Ovary (tissue), 9 donors: ENCODE results near the gene NEDD4L. TPM values are rescaled to one million over a fixed set of nuclear protein-coding genes. Genes with fewer than 3 reads are reported as not detected.

Experiments used
- DNase-seq, 5 donors: peaks; one replicate each; pipeline ENCODE4 v3.0.0-alpha.2; 2019 to 2020
- H3K27ac ChIP-seq, 2 donors: fragments of 200-600 bp; one replicate each; pipeline versions ENCODE4 v1.5.1 to v1.8.0; 2019 to 2022
- H3K27me3 ChIP-seq: fragments of 200-600 bp; one replicate; pipeline ENCODE4 v1.8.0; 2022
- H3K36me3 ChIP-seq: fragments of 200-600 bp; sonication (generic); one replicate; pipeline ENCODE4 v1.5.1; 2019
- H3K4me1 ChIP-seq: one replicate; pipeline ENCODE4 v1.8.1; 2013; ENCODE audit warnings: mild to moderate bottlenecking, moderate library complexity; ENCODE audit not compliant: insufficient read depth
- H3K4me3 ChIP-seq: fragments of 200-600 bp; sonication (generic); one replicate; pipeline ENCODE4 v1.5.1; 2017
- H3K9me3 ChIP-seq, 2 donors: fragments of 200-600 bp in 1 of 2; sonication (generic) in 1 of 2; one replicate each; pipeline versions ENCODE4 v1.5.1 to v1.8.1; 2013 to 2019; ENCODE audit warnings: mild to moderate bottlenecking in 1 of 2, moderate library complexity in 1 of 2
- CTCF ChIP-seq, 3 donors: fragments of 450-650 bp in 2 of 3; fragments of 200-600 bp in 1 of 3; IDR thresholded peaks; one replicate each; pipeline versions ENCODE4 v1.5.1 to v1.8.0; 2016 to 2022; ENCODE audit warnings: antibody characterized with exemption in 3 of 3, mild to moderate bottlenecking in 1 of 3
- EP300 ChIP-seq: sonication (generic); formaldehyde crosslinking; IDR thresholded peaks from one replicate; pipeline ENCODE4 v1.6.1; 2017; ENCODE audit warnings: antibody characterized with exemption
- POLR2A ChIP-seq: fragments of 450-650 bp; IDR thresholded peaks from one replicate; pipeline ENCODE4 v1.6.1; 2017; ENCODE audit warnings: antibody characterized with exemption, mild to moderate bottlenecking, moderate library complexity
- WGBS, 3 donors: extraction: QIAGEN DNeasy Blood & Tissue Kit in 1 of 3; methylation state at CpG; one replicate each; pipeline versions ENCODE4 v1.1.5 to v1.1.7; 2013 to 2017; 5-methylcytosine and 5-hydroxymethylcytosine counted together
- intact Hi-C, 4 donors: fragments of 100-400 bp; cut with DNase I; formaldehyde crosslinking; loops; one replicate each; pipeline versions ENCODE4 v1.11.0 to v1.15.1; 2022 to 2023
- polyA plus RNA-seq, 2 donors: library from polyadenylated mRNA; stranded (reverse); fragments of 200-250 nt in 1 of 2; fragments of 350-450 nt in 1 of 2; fragmentation: Illumina TruSeq in 1 of 2; extraction: RNeasy Lipid Tissue Mini Kit (QIAGEN cat#74804) in 1 of 2; gene quantifications; one replicate each; pipeline ENCODE4 v1.2.3, GENCODE V29; 2013 to 2014
- total RNA-seq, 7 donors: library from RNA; depleted of rRNA in 2 of 7; stranded (reverse); fragments of >200 nt in 2 of 7; fragmentation: NEBNext Ultra II Directional in 3 of 7; extraction: Animal tissue kit (Norgen Biotek cat#: 25700) in 3 of 7; gene quantifications; one replicate each; pipeline versions ENCODE4 v1.1.0 to v1.2.4, GENCODE V29; 2016 to 2023
- donor health status: DM: no; HTN: no; CAD: no; lungs with moderate emphysema.
- donor health status: DM: no; HTN: no; CAD: no.
- donor health status: Bipolar disorder and iron deficiency.
- donor health status: DM: yes; HTN: yes; CAD: no.
- donor health status: DM: no; HTN: no; CAD: no.
- donor health status: DM: yes; HTN: yes; CAD: no.

Gene NEDD4L
- total and polyA plus RNA-seq, 9 donors: 11.0 to 75.2 (median 18.2) TPM

DNA sequence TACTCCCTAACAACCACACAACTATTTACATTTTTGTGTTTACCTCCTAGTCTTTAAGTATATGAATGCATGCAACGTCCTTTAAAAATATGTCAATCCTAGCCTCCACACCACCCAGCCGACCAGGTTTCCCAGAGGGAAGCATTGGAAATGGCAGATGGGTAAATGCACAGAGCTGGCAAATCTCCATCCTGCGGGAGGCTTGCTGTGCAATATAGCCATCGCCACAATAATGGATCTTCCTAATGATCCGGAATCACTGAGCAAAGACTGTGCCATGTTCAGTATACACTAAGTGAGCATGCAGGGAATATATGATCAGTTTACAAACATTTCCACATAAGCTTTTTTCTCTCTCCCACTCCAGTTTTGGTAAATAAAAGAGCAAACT, 131.8 kb downstream of the NEDD4L start:
- intact Hi-C loops: no loop called here

DNA sequence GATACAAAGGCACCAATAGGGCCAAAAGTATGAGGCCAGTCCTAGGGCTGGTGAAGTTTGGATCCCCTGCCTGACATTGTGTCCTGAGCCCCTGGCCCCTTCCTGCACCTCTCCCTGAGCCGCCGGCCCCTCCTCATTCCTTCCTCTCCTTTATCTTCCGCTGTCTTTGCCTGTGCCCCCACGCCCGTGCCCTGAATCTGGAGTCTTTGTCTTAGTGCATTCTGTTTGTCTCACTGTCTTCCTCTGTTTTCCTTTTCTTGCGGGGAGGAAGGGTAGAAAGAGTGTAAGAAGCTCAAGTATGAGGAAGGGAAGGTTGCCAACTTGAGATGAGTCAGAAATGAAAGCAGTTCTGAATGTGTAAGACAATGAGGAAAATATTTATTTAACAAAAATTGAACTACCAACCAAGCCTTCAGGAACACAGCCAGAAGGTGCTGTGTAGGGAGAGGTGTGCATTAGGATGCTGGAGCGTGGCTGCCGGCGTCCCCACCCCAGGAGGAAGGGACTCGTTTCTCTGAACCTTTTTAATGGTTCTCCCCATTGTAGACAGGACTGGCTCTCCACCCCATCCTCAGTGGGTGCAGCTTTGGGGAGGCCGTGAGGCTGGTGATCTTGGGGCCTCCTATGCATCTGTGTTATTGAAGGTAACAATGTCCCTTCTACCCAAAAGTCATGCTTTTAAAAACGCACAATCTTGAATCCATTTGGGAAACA, 133.1 kb downstream of the NEDD4L start:
- H3K27me3 ChIP-seq: no peaks in the 10 kb centered on the region
- H3K36me3 ChIP-seq: no peaks in the 10 kb centered on the region
- no peak overlapping the region for H3K4me3 ChIP-seq
- no peak for DNase-seq
- 9 to 15% (median 10%) methylated on average over 12 of the region's 12 CpGs for WGBS, 3 donors
- peaks cover 13% of the 10 kb centered on the region for H3K4me1 ChIP-seq
- intact Hi-C loops: no loop called here
- H3K9me3 ChIP-seq: no peaks in the 10 kb centered on the region
- TF ChIP-seq EP300 (no peak), CTCF (IDR thresholded peaks at IDR 0.05) (no peak), POLR2A (no peak)
- H3K27ac ChIP-seq: no peak overlapping the region

More for the DNA sequence above, 131.8 kb downstream of the NEDD4L start:
- WGBS, 3 donors: 80 to 83% (median 81%) methylated on average over 5 of the region's 5 CpGs
- Histone ChIP-seq H3K4me3 (no peak overlapping the region), H3K9me3 (no peaks in the 10 kb centered on the region), H3K27me3 (no peaks in the 10 kb centered on the region), H3K36me3 (no peaks in the 10 kb centered on the region), H3K4me1 (peaks cover 13% of the 10 kb centered on the region), H3K27ac (no peak overlapping the region)
- TF ChIP-seq POLR2A: no peak
- no peak for DNase-seq

- WGBS, 3 donors: 57 to 73% (median 58%) methylated on average over 4 of the region's 4 CpGs
- intact Hi-C loops: no loop called here
- Histone ChIP-seq H3K27me3 (no peaks in the 10 kb centered on the region), H3K36me3 (no peaks in the 10 kb centered on the region), H3K4me3 (no peak overlapping the region), H3K4me1 (peaks cover 13% of the 10 kb centered on the region), H3K27ac (no peak overlapping the region), H3K9me3 (no peaks in the 10 kb centered on the region)
- TF ChIP-seq CTCF (IDR thresholded peaks at IDR 0.05) (no peak), POLR2A (no peak), EP300 (no peak)
- no peak for DNase-seq
Observed at GRCh38 chr18:58177896-58178470, 134.0 kb downstream of the NEDD4L start.

DNA sequence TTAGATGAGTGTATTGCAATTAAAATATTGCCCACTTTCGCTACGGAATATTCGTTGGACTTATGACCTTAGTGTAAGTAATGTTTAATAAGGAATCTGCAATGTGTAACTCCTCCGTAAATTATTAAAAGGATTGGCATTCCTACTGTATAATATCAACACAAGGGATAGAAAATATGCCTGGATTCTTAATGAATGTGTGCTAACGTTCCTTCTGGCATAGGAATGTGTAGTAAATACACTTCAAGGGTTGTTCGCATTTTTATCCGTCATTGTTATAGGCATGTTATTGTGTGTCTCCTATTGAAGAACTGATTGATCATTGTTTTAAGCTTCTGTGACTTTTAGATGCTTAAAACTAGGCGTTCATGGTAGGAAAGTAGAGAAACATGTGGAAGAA, 134.5 kb downstream of the NEDD4L start:
- H3K27me3 ChIP-seq: no peaks in the 10 kb centered on the region
- H3K27ac ChIP-seq: no peak overlapping the region
- H3K4me3 ChIP-seq: no peak overlapping the region
- DNase-seq: no peak
- H3K4me1 ChIP-seq: peaks cover 13% of the 10 kb centered on the region
- 25 to 41% (median 32%) methylated on average over 8 of the region's 8 CpGs for WGBS, 3 donors
- no peaks in the 10 kb centered on the region for H3K36me3 ChIP-seq
- H3K9me3 ChIP-seq: no peaks in the 10 kb centered on the region
- TF ChIP-seq EP300 (no peak), POLR2A (no peak), CTCF (IDR thresholded peaks at IDR 0.05) (no peak)
- intact Hi-C loops: no loop called here

GRCh38 chr18:58180172-58180571, 136.1 kb downstream of the NEDD4L start:
- H3K36me3 ChIP-seq: no peaks in the 10 kb centered on the region
- H3K9me3 ChIP-seq: no peaks in the 10 kb centered on the region
- TF ChIP-seq CTCF (IDR thresholded peaks at IDR 0.05): no peak
- TF ChIP-seq POLR2A: no peak
- H3K27ac ChIP-seq: no peak overlapping the region
- peaks cover 12% of the 10 kb centered on the region for H3K4me1 ChIP-seq
- H3K27me3 ChIP-seq: no peaks in the 10 kb centered on the region
- intact Hi-C loops: loop anchor here in 2 of 4 donors (10.0 kb wide), 1 partner anchor 315 kb away; no protein-coding TSS in a partner anchor
- 91 to 94% (median 92%) methylated on average over 16 of the region's 16 CpGs for WGBS, 3 donors
- DNase-seq: no peak
- H3K4me3 ChIP-seq: no peak overlapping the region
